A549 treated with CORT108297 at 1 μM for 4 hours (cell line): Measurements from ENCODE around the gene EGR2. TPM values are rescaled to one million over a fixed set of nuclear protein-coding genes. Genes with fewer than 3 reads are reported as not detected.

ENCODE experiments used
- total RNA-seq: library from RNA; stranded (reverse); fragments of 200-300 nt; extraction: Qiagen RNA extraction; gene quantifications from 5 replicates; pipeline ENCODE4 v1.2.3, GENCODE V29; 2022

EGR2 gene
- total RNA-seq = 0.27 to 0.53 TPM (median 0.38 TPM) in 5 replicates

DNA sequence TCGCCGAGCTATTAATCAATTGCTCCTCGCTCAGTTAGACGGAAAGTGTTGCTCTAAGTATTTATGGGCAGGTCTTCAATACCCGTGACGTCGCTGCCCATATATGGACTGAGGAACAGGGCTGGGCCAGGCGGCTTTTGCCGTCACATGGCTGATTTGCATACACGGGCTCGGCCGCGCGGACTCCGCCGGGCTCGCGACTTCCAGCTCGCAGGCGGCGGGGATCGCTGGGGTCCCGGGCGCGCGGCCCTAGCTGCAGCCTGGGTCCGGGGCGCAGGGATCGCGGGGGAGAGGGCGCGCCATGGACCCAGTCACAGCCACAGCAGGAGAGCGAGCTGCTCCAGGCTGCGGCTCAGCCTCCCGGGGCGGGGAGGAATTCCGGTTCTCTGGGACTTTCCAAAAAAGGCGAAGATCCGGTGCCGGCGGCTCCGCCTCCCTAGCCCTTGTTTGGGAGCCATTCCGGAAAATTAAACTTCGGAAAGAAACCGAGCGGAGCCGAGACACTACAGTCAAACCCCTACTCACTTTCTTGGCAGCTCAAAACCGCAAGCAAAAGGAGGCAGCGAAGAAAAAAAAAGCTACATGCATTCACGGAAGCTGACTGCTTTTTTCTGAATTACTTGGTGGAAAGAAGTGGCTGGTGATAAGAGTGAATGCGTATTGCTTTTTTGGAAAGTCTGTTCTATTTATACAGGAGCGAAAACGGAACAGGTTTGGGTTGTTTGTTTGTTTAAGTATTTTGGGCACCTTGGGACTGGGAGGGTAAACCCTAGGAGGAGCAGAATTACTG lies at the start of gene EGR2:
TSS of gene EGR2 (minus strand) at position 36 of the 790 bp plus-strand sequence. CDS start 337 bp downstream, outside the sequence.

DNA sequence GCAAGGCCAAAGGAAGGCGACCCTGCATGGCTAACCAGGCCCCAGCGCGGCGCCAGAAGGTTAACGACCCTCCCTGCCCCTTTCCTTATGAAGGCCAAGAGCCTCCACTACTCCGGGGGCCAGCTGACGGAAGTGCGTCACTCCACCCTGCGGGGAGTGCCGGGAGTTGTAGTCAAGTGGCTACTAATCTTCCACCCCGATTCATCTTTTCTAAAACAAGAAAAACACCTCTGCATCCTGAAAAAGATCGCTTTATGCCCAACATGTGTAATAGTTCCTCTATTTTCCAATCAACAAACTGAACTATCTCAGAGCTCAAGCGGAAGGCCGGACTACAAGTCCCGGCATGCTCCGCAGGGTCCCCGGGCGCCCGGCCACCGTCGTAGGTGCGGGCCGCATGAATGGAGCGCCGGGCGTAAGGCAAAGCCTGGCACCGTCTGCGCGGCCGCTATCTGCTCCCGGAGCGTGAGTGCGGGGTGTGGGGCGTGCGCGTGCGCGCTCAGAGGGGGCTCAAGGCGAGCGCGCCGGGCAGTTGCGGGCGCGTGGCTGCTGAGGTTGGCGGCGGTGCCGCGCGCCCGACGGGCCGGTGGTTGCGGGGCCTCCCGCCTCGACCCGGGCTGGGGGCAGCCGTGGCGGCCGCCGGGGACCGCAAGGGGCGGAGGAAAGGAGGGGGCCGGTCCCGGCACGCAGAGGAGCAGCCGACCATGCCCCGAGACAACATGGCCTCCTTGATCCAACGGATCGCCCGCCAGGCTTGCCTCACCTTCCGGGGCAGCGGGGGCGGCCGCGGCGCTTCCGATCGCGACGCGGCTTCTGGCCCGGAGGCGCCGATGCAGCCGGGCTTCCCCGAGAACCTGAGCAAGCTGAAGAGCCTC lies 11.6 kb downstream of the EGR2 start, which contains the start of gene ADO:
TSS of gene ADO (plus strand) at position 365 of the 875 bp plus-strand sequence. CDS start at position 705, 340 bp downstream.

Other genes with a start within 250 kb of the EGR2 start
- gene ADO, start 11.6 kb downstream of the EGR2 start, total RNA-seq = 17.7 to 23.0 TPM (median 20.1 TPM) in 5 replicates